Raji (cell line): ENCODE data around the gene DSG2.

ENCODE experiments used
- POLR2A ChIP-seq: IDR thresholded peaks from 2 replicates; pipeline ENCODE4 v1.6.1; 2011; ENCODE audit warnings: low read depth, low read length, control low read depth; ENCODE audit not compliant: insufficient read depth

The DSG2 gene

GRCh38 chr18:31493171-31493570 lies 4.8 kb upstream of the DSG2 start:
- TF ChIP-seq POLR2A: no peak

DNA sequence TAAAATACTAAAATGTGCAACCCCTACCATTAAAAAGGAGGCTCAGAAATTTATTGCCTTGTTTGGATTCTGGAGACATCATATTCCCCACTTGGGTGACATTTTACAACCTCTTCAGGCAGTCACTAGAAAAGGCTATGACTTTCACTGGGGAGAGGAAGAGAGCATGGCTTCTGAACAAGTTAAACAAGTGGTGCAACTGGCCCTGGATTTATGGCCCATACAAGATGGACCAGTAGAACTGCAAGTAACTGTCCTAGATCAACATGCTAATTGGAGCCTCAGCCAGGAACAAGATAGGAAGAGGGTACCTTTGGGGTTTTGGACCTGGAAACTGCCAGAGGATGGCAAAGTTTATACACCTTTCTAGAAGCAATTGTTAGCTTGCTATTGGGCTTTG lies 4.0 kb upstream of the DSG2 start:
- TF ChIP-seq POLR2A: no peak

DNA sequence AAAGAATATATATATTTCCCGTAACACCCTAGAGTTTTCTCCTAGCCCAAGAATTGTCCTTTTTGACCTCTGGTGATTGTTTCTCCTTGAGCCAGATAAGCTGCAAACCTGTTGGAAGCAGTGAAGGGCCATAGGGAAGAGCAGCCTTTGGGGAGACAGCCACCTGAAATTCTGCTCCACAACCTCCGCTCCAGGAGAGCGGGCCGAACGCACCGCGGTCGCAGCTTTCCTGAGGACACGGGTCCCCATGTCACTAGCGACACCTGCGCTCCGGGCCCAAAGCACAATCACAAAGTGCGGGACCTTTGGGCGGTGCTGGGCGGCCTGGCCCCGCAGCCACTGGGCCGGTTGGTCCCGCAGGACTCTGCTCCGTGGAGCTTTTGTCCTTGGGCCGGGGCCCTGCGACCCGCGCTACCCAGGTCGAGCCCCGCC lies 557 bp upstream of the DSG2 start:
- no peak for TF ChIP-seq POLR2A

DNA sequence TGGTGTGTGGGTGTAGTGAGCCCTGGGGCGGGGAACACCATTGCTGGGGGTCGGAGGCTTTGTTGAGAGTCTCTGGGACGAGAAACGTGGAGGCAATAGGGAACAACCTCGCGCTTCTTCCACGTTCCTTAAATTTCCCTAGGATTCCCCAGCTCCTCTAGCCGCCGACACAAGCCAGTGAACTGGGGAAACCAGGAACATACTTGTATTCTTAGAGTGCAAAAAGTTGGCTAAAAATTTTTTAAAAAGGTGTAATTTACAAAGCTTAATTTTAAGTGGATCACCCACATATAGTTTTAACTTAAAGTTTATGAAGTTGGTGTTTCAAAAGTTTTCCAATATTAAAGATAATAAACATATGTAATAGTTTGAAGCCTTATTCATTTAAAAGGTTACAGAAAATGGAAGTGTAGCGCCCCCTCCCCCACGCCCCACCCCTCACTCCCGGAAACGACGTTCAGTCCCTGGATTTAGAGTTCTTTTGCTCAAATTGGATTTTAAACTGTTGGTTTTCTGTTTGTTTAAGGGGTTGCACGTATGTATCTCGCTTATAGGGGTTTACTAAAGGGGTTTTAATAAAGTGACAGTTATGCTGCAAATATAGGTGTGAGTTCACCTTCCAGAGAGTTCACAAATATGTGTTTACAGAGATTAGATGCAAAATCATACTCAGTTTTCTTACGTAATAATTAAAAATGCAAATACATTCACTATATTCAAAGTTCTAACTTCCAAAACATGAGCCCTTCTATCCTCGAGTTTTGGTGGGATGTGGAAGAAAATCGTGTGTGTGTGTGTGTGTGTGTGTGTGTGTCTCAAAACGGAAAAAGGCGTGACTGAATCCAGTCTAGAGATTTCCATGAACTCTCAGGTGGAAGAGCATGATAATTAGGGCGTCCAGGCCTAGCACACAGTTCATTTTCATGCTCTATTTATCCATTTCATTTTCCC lies 872 bp downstream of the DSG2 start:
- no peak for TF ChIP-seq POLR2A

DNA sequence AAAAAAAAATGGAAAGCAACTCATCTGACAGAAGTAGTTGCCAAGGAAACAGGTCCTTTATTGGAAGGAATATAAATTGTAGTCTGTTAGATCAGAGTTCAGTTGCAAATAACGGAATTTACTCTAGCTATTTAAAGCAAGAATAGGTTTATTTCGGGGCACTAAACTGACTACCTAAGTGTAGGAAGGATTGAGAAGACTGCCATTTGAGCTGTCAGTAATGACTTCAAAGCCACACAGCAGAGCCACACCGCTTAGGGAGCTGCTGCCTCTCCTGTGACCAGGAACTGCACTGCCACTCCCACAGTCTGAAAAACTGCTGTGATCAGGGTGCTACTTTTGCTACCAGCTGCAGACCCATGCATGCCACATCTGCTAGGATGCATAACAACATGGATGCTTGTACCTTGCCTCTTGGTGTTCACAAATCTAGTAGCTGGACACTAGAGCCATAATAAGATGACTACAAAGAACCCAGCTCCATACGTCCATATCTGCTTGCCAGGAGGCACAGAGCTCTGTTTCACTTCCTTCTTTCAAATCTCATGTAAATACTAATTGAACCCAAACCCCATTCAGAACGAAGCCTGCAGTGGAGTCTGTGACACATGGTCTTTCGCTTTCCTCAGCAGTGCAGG lies 2.2 kb downstream of the DSG2 start:
- no peak for TF ChIP-seq POLR2A

DNA sequence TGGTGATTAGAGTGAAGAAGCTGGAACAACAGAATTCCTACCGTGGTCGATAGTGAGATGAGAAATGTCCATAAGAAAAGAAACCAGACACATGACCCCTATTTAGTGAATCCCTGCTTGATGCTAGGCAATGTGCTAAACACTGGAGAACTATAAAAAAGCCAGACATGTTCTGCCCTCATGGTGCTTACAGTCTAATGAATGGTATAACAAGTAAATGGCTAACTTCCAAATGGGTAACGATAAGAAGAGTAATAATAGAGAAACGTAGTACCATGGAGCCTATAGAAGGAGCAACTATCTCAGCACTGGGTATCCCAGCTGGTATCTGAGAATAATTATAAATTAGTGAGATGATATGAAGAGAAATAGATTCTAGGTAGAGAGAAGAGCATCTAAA lies 5.0 kb downstream of the DSG2 start:
- TF ChIP-seq POLR2A: no peak

- no peak for TF ChIP-seq POLR2A
Observed at GRCh38 chr18:31504455-31505147, 6.6 kb downstream of the DSG2 start.

GRCh38 chr18:31505156-31505555 lies 7.2 kb downstream of the DSG2 start:
- TF ChIP-seq POLR2A: no peak

- no peak for TF ChIP-seq POLR2A
Observed at GRCh38 chr18:31506024-31506742, 8.2 kb downstream of the DSG2 start.

GRCh38 chr18:31508781-31509180 lies 10.8 kb downstream of the DSG2 start:
- no peak for TF ChIP-seq POLR2A

DNA sequence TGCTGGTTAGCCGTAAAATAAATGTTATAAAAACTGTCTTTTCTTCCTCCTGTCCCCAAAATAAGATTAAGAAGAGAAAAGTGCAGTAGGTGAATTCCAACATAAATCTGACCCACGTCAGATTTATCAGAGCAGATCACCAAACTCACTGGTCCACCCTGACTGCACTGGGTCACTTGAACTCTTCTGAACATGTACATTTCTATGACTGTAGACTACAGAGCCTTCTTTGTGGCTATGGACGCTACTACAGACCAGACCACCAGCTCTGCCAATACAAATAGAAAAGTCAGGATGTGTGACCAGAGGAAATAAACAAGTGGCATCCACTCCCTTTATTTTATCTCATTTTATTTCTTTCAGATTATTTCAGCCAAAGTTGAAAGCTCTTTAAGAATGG lies 11.6 kb downstream of the DSG2 start:
- TF ChIP-seq POLR2A: no peak

DNA sequence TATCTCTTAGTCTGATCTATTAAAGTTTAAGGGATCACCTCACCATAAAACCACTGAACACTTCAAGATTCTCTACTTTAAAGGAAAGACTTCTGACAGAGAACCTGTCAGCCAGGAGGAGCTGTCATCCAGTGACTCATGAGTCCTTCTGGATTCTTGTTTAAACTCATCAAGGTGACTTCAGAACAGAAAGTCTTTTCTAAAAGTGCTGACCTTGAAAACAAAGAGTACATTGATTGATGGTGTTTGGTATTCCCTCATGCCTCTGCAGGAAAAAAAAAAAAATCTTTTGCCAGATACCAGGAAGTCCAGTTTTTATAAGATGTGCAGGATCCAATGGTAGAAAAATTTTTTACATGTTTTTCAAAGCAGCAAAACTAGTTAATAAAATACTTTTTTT lies 12.3 kb downstream of the DSG2 start:
- TF ChIP-seq POLR2A: no peak

- no peak for TF ChIP-seq POLR2A
Observed at GRCh38 chr18:31511098-31511497, 13.1 kb downstream of the DSG2 start.

GRCh38 chr18:31512203-31512764 lies 14.3 kb downstream of the DSG2 start:
- no peak for TF ChIP-seq POLR2A
